Peyer's patch (tissue), 4 donors: ENCODE measurements around the gene CTSL.

Source experiments
- CTCF ChIP-seq, 6 experiments: fragments of 450-650 bp in 4 of 6; fragments of 200-600 bp in 2 of 6; sonication (generic) in 1 of 6; IDR thresholded peaks; one replicate each; pipeline ENCODE4 v1.5.1; 2017 to 2019; ENCODE audit warnings: antibody characterized with exemption in 6 of 6, mild to moderate bottlenecking in 3 of 6, moderate library complexity in 1 of 6
- POLR2A ChIP-seq, 2 donors: fragments of 450-650 bp; IDR thresholded peaks; one replicate each; pipeline ENCODE4 v1.5.1; 2017; ENCODE audit warnings: antibody characterized with exemption in 2 of 2, mild to moderate bottlenecking in 2 of 2, moderate library complexity in 2 of 2

- no peak for TF ChIP-seq POLR2A (IDR thresholded peaks at IDR 0.05)
- TF ChIP-seq CTCF (IDR thresholded peaks at IDR 0.05): no peak
These were observed 6.4 kb downstream of the CTSL start for GRCh38 chr9:87732344-87732743.
